SK-N-SH (cell line): Measurements from ENCODE around the gene MDK.

Experiments
- ELF1 ChIP-seq: IDR thresholded peaks from 2 replicates; pipeline ENCODE4 v1.4.0; 2012
- EZH2phosphoT487 ChIP-seq: fragments of 200-600 bp; sonication (generic); IDR thresholded peaks from 2 replicates; pipeline ENCODE4 v1.6.1; 2017; ENCODE audit warnings: low read depth, mixed run types, mild to moderate bottlenecking, antibody characterized with exemption, moderate library complexity, borderline replicate concordance
- GABPA ChIP-seq: IDR thresholded peaks from 2 replicates; pipeline ENCODE4 v1.4.0; 2012; ENCODE audit warnings: low read depth, mild to moderate bottlenecking
- MAX ChIP-seq: IDR thresholded peaks from 2 replicates; pipeline ENCODE4 v1.4.0; 2012; ENCODE audit warnings: low read depth
- RXRA ChIP-seq: IDR thresholded peaks from 2 replicates; pipeline ENCODE4 v1.4.0; 2012; ENCODE audit warnings: low read depth, mild to moderate bottlenecking, borderline replicate concordance
- SIN3A ChIP-seq: IDR thresholded peaks from 2 replicates; pipeline ENCODE4 v1.6.1; 2012; ENCODE audit warnings: low read depth, mild to moderate bottlenecking, low read length, moderate library complexity, borderline replicate concordance
- SMC3 ChIP-seq: IDR thresholded peaks from 2 replicates; pipeline ENCODE4 v1.6.1; 2012; ENCODE audit warnings: low read depth, low read length, improper control_type of control experiment
- TCF12 ChIP-seq: IDR thresholded peaks from 2 replicates; pipeline ENCODE4 v1.4.0; 2012
- USF1 ChIP-seq: IDR thresholded peaks from 2 replicates; pipeline ENCODE4 v1.4.0; 2012; ENCODE audit warnings: low read depth, borderline replicate concordance
- USF2 ChIP-seq: fragments of 150-350 bp; IDR thresholded peaks from 2 replicates; pipeline ENCODE4 v1.6.1; 2017; ENCODE audit warnings: antibody characterized with exemption, low read length, low read depth, borderline replicate concordance
- TF ChIP-seq, protein P1 (sequence below): IDR thresholded peaks from 2 replicates; pipeline ENCODE4; 2012
- TF ChIP-seq, protein P2 (sequence below): IDR thresholded peaks from 2 replicates; pipeline ENCODE4 v1.4.0; 2012; ENCODE audit warnings: low read depth, borderline replicate concordance
- TF ChIP-seq, protein P3 (sequence below): fragments of 200-600 bp; sonication (generic); IDR thresholded peaks from 2 replicates; pipeline ENCODE4 v1.6.1; 2017; ENCODE audit warnings: antibody characterized with exemption, mild to moderate bottlenecking, moderate library complexity
- TF ChIP-seq, protein P4 (sequence below): IDR thresholded peaks from 2 replicates; pipeline ENCODE4 v1.6.1; 2012; ENCODE audit warnings: mild to moderate bottlenecking, low read depth, low read length, moderate library complexity

DNA sequence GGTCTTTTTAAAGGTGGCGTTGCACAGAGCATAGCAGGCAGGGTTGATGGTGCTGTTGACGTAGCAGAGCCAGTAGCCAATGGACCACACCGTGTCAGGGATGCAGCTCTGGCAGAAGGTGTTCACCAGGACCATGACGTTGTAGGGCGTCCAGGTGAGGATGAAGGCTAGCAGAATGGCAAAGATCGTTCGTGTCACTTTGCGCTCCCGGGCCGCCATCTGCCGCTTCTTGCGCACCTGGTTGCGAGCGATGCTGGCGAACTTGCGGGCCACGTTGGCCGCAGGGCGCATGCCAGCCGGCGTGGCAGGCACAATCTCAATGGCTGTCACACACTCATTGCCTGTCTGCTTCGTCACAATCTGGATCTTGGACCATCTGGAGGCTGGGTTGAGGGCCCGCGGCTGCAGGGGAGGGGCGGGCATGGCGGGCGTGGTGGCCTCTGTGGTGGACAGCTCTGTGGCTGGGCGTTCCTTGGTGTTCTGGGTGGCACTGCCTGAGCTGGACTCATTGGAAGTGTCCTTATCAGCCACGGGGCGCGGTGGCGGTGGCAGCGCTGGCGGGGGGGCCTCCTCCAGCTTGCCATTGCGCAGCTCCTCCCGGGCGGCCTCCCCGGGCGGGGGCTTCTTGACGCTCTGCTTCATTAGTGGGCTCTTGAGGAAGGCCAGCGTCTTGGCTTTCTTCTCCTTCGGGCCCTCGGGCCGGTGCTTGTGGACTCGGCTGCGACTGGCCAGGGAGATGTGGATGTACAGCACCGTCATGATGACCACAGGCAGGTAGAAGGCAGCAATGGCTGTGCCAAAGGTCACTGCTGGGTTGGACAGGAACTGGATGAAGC is 3.9 kb downstream of the MDK start:
- TF ChIP-seq, protein P1, sequence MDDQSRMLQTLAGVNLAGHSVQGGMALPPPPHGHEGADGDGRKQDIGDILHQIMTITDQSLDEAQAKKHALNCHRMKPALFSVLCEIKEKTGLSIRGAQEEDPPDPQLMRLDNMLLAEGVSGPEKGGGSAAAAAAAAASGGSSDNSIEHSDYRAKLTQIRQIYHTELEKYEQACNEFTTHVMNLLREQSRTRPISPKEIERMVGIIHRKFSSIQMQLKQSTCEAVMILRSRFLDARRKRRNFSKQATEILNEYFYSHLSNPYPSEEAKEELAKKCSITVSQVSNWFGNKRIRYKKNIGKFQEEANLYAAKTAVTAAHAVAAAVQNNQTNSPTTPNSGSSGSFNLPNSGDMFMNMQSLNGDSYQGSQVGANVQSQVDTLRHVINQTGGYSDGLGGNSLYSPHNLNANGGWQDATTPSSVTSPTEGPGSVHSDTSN = no peak
- TF ChIP-seq, protein P2, sequence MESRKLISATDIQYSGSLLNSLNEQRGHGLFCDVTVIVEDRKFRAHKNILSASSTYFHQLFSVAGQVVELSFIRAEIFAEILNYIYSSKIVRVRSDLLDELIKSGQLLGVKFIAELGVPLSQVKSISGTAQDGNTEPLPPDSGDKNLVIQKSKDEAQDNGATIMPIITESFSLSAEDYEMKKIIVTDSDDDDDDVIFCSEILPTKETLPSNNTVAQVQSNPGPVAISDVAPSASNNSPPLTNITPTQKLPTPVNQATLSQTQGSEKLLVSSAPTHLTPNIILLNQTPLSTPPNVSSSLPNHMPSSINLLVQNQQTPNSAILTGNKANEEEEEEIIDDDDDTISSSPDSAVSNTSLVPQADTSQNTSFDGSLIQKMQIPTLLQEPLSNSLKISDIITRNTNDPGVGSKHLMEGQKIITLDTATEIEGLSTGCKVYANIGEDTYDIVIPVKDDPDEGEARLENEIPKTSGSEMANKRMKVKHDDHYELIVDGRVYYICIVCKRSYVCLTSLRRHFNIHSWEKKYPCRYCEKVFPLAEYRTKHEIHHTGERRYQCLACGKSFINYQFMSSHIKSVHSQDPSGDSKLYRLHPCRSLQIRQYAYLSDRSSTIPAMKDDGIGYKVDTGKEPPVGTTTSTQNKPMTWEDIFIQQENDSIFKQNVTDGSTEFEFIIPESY = no peak
- TF ChIP-seq GABPA (no peak), ELF1 (no peak), USF1 (no peak), SMC3 (no peak), EZH2phosphoT487 (no peak), SIN3A (no peak), USF2 (no peak), RXRA (no peak), MAX (no peak), TCF12 (no peak)
- TF ChIP-seq, protein P3, sequence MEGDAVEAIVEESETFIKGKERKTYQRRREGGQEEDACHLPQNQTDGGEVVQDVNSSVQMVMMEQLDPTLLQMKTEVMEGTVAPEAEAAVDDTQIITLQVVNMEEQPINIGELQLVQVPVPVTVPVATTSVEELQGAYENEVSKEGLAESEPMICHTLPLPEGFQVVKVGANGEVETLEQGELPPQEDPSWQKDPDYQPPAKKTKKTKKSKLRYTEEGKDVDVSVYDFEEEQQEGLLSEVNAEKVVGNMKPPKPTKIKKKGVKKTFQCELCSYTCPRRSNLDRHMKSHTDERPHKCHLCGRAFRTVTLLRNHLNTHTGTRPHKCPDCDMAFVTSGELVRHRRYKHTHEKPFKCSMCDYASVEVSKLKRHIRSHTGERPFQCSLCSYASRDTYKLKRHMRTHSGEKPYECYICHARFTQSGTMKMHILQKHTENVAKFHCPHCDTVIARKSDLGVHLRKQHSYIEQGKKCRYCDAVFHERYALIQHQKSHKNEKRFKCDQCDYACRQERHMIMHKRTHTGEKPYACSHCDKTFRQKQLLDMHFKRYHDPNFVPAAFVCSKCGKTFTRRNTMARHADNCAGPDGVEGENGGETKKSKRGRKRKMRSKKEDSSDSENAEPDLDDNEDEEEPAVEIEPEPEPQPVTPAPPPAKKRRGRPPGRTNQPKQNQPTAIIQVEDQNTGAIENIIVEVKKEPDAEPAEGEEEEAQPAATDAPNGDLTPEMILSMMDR = no peak
- TF ChIP-seq, protein P4, sequence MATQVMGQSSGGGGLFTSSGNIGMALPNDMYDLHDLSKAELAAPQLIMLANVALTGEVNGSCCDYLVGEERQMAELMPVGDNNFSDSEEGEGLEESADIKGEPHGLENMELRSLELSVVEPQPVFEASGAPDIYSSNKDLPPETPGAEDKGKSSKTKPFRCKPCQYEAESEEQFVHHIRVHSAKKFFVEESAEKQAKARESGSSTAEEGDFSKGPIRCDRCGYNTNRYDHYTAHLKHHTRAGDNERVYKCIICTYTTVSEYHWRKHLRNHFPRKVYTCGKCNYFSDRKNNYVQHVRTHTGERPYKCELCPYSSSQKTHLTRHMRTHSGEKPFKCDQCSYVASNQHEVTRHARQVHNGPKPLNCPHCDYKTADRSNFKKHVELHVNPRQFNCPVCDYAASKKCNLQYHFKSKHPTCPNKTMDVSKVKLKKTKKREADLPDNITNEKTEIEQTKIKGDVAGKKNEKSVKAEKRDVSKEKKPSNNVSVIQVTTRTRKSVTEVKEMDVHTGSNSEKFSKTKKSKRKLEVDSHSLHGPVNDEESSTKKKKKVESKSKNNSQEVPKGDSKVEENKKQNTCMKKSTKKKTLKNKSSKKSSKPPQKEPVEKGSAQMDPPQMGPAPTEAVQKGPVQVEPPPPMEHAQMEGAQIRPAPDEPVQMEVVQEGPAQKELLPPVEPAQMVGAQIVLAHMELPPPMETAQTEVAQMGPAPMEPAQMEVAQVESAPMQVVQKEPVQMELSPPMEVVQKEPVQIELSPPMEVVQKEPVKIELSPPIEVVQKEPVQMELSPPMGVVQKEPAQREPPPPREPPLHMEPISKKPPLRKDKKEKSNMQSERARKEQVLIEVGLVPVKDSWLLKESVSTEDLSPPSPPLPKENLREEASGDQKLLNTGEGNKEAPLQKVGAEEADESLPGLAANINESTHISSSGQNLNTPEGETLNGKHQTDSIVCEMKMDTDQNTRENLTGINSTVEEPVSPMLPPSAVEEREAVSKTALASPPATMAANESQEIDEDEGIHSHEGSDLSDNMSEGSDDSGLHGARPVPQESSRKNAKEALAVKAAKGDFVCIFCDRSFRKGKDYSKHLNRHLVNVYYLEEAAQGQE = no peak
